Glutamatergic neuron (in vitro differentiated cells): ENCODE data around the gene CFAP43. TPM values are rescaled to one million over a fixed set of nuclear protein-coding genes. Genes with fewer than 3 reads are reported as not detected.

Experiments used
- DNase-seq: peaks from one replicate; pipeline ENCODE4 v3.0.0; 2022
- H3K27ac Mint-ChIP-seq: one replicate; pipeline ENCODE4 v1.8.0; 2020; ENCODE audit warnings: mild to moderate bottlenecking, mixed read lengths, inconsistent platforms; ENCODE audit not compliant: unreplicated experiment
- H3K27me3 Mint-ChIP-seq: one replicate; pipeline ENCODE4 v1.8.0; 2020; ENCODE audit warnings: mild to moderate bottlenecking, moderate library complexity, mixed read lengths, inconsistent platforms; ENCODE audit not compliant: unreplicated experiment
- H3K36me3 Mint-ChIP-seq: one replicate; pipeline ENCODE4 v1.8.0; 2020; ENCODE audit warnings: mild to moderate bottlenecking, mixed read lengths, inconsistent platforms; ENCODE audit not compliant: unreplicated experiment
- H3K4me1 Mint-ChIP-seq: one replicate; pipeline ENCODE4 v1.8.0; 2020; ENCODE audit warnings: mild to moderate bottlenecking, low read depth, mixed read lengths, inconsistent platforms; ENCODE audit not compliant: unreplicated experiment
- H3K4me3 Mint-ChIP-seq: one replicate; pipeline ENCODE4 v1.8.0; 2020; ENCODE audit warnings: mild to moderate bottlenecking, mixed read lengths, inconsistent platforms; ENCODE audit not compliant: unreplicated experiment
- H3K9me3 Mint-ChIP-seq: one replicate; pipeline ENCODE4 v1.8.0; 2020; ENCODE audit warnings: mild to moderate bottlenecking, moderate library complexity, mixed read lengths, inconsistent platforms; ENCODE audit not compliant: unreplicated experiment
- CTCF ChIP-seq: fragments of 200-600 bp; sonication (generic); IDR thresholded peaks from one replicate; pipeline ENCODE4 v1.5.0; 2021; ENCODE audit not compliant: partially characterized antibody, unreplicated experiment
- total RNA-seq: library from RNA; stranded (reverse); fragmentation: NEBNext Ultra II Directional; extraction: Animal tissue kit (Norgen Biotek cat#: 25700); gene quantifications from one replicate; pipeline ENCODE4 v1.2.1, GENCODE V29; 2021; ENCODE audit not compliant: unreplicated experiment

CFAP43 gene
- total RNA-seq, 1 donor from 2014 or later = 0.44 TPM

DNA sequence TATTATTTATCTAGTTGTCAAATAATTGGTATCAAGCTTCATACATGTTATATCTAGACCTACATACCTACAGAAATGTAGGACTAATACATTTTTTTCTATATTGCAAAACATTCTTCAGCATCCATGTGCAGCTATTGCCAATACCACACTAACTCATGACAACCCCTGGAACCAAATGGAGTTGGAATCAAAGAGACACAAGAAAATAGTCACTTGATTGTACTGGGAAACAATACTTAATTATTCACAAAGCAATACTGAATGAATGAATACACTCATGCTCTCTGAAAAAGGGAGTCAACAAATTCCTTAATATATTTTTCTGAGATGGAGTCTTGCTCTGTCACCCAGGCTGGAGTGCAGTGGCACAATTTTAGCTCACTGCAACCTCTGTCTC, 10.4 kb upstream of the CFAP43 start:
- TF ChIP-seq CTCF = no peak
- DNase-seq = no peak
- no peaks in the 10 kb centered on the region for H3K9me3 Mint-ChIP-seq
- H3K36me3 Mint-ChIP-seq = peaks cover 8% of the 10 kb centered on the region
- H3K27ac Mint-ChIP-seq = no peak overlapping the region
- H3K4me3 Mint-ChIP-seq = no peak overlapping the region
- no peaks in the 10 kb centered on the region for H3K4me1 Mint-ChIP-seq
- no peaks in the 10 kb centered on the region for H3K27me3 Mint-ChIP-seq

- Mint-ChIP-seq H3K4me3 (no peak overlapping the region), H3K27ac (no peak overlapping the region), H3K27me3 (no peaks in the 10 kb centered on the region), H3K9me3 (no peaks in the 10 kb centered on the region), H3K36me3 (peaks cover 5% of the 10 kb centered on the region), H3K4me1 (no peaks in the 10 kb centered on the region)
- TF ChIP-seq CTCF = no peak
- DNase-seq = no peak
Measured at GRCh38 chr10:104240078-104240477, 7.9 kb upstream of the CFAP43 start.

DNA sequence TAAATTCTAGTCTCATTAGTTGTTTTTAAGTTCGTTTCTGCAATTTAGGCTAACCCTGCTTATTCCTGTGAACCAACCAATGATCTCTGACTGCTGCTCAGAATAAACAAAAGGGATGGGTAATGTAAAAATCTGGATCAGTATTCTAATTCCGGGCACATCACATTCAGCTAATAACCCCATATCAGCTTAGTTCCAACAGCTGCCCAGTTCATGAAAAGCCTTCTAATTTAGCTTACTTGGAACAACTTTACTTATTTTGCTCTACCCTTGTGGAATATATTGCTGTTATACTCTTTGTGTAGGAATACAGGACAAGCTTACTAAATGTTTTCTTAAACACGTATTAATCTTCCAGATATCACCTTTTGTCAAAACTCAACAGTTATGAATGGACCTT, 3.6 kb upstream of the CFAP43 start:
- no peak for DNase-seq
- Mint-ChIP-seq H3K4me1 (peaks cover 2% of the 10 kb centered on the region), H3K27ac (no peak overlapping the region), H3K36me3 (peaks cover 5% of the 10 kb centered on the region), H3K4me3 (no peak overlapping the region), H3K27me3 (no peaks in the 10 kb centered on the region), H3K9me3 (peaks cover 3% of the 10 kb centered on the region)
- no peak for TF ChIP-seq CTCF

DNA sequence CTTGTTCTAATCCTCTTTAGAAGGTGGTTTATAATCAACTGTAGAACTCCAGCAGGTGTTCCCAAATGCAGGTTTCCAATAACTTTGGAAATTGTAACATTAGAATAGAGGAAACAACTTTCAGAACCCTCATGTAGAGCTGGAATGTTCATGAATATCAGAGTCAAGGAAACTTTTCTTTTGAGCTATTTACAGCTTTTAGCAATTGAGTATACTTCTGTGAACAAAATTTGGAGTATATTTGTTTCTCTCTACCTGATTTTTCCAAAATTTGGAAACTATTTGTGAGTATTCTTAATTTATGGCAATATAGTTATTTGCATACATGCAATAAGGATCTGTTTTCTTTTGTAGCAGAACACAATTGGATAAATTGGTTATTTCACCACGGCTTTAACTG, 2.8 kb upstream of the CFAP43 start:
- Mint-ChIP-seq H3K4me3 (no peak overlapping the region), H3K27ac (no peak overlapping the region), H3K27me3 (no peaks in the 10 kb centered on the region), H3K4me1 (peaks cover 2% of the 10 kb centered on the region), H3K36me3 (peaks cover 5% of the 10 kb centered on the region), H3K9me3 (peaks cover 3% of the 10 kb centered on the region)
- no peak for DNase-seq
- no peak for TF ChIP-seq CTCF

DNA sequence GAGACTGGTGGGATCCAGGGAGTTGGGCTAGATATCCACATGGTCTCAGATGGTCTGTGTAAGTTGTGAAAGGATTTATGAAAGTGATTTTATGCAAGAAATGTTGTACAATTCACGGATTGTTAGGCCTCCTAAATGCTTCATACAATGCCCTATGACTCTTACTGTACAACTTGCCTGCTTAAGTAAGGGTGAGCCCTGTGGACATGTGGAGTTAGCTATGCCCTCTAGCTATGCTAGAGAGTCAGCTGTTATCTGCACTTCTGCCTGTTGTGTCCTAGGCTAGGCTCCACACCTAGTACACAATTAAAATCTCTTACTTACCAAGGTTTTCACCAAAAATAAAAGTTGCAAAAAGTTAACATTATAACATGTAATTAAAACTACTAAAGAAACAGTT, 1.7 kb upstream of the CFAP43 start:
- Mint-ChIP-seq H3K36me3 (peaks cover 5% of the 10 kb centered on the region), H3K9me3 (peaks cover 3% of the 10 kb centered on the region), H3K27ac (no peak overlapping the region), H3K4me1 (peaks cover 2% of the 10 kb centered on the region), H3K27me3 (no peaks in the 10 kb centered on the region), H3K4me3 (peak overlapping the region; percentile 58)
- no peak for TF ChIP-seq CTCF
- no peak for DNase-seq
